ENCODE measurements around the gene POP4. TPM values are rescaled to one million over a fixed set of nuclear protein-coding genes. Genes with fewer than 3 reads are reported as not detected.
A peak's percentile ranks its signal among the peaks of the same experiment; 100 is the strongest.

Gene POP4
- total RNA-seq, 2 donors from 2014 or later, result 36.3 to 40.8 TPM

- H3K4me1 ChIP-seq, result peaks cover 0 to 9% of the 10 kb centered on the region in 2 donors
- H3K27ac ChIP-seq, result no peak overlapping the region
- no peaks in the 10 kb centered on the region for H3K27me3 ChIP-seq
- H3K9me3 ChIP-seq, result no peaks in the 10 kb centered on the region
- no peaks in the 10 kb centered on the region for H3K36me3 ChIP-seq
- no peak overlapping the region for H3K4me3 ChIP-seq
- DNase-seq (ENCODE audit: low spot score), result no peak
- no peak for TF ChIP-seq CTCF (IDR thresholded peaks at IDR 0.05)
These were observed 30.7 kb downstream of the POP4 start for GRCh38 chr19:29636553-29637360.

- Histone ChIP-seq H3K36me3 (no peaks in the 10 kb centered on the region), H3K27ac (no peak overlapping the region), H3K27me3 (no peaks in the 10 kb centered on the region), H3K9me3 (no peaks in the 10 kb centered on the region), H3K4me1 (peaks cover 0 to 15% of the 10 kb centered on the region in 2 donors), H3K4me3 (no peak overlapping the region)
- DNase-seq (ENCODE audit: low spot score), result no peak
- no peak for TF ChIP-seq CTCF (IDR thresholded peaks at IDR 0.05)
These were observed 33.0 kb downstream of the POP4 start for GRCh38 chr19:29639086-29639485.

- H3K4me3 ChIP-seq, result no peak overlapping the region
- no peaks in the 10 kb centered on the region for H3K9me3 ChIP-seq
- no peak overlapping the region for H3K27ac ChIP-seq
- no peaks in the 10 kb centered on the region for H3K27me3 ChIP-seq
- no peaks in the 10 kb centered on the region for H3K36me3 ChIP-seq
- peaks cover 0 to 17% of the 10 kb centered on the region in 2 donors for H3K4me1 ChIP-seq
- DNase-seq (ENCODE audit: low spot score), result no peak
- TF ChIP-seq CTCF (IDR thresholded peaks at IDR 0.05), result no peak
These were observed 34.1 kb downstream of the POP4 start for GRCh38 chr19:29640231-29640630.

- no peak overlapping the region for H3K27ac ChIP-seq
- no peak for DNase-seq (ENCODE audit: low spot score)
- no peak overlapping the region for H3K4me3 ChIP-seq
- no peaks in the 10 kb centered on the region for H3K27me3 ChIP-seq
- no peaks in the 10 kb centered on the region for H3K9me3 ChIP-seq
- peaks cover 0 to 25% of the 10 kb centered on the region in 2 donors for H3K4me1 ChIP-seq
- no peaks in the 10 kb centered on the region for H3K36me3 ChIP-seq
- TF ChIP-seq CTCF (IDR thresholded peaks at IDR 0.05), result no peak
These were observed 35.5 kb downstream of the POP4 start for GRCh38 chr19:29641597-29641996.

- no peak for DNase-seq (ENCODE audit: low spot score)
- no peak overlapping the region for H3K4me3 ChIP-seq
- peak overlapping the region; percentile 44 to 76 for H3K27ac ChIP-seq
- no peaks in the 10 kb centered on the region for H3K36me3 ChIP-seq
- H3K4me1 ChIP-seq, result peaks cover 0 to 25% of the 10 kb centered on the region in 2 donors
- H3K27me3 ChIP-seq, result no peaks in the 10 kb centered on the region
- no peaks in the 10 kb centered on the region for H3K9me3 ChIP-seq
- no peak for TF ChIP-seq CTCF (IDR thresholded peaks at IDR 0.05)
These were observed 37.4 kb downstream of the POP4 start for GRCh38 chr19:29643361-29643935.
